NOMO-1 (cell line): Measurements from ENCODE around the gene ZNF468.
A peak's percentile ranks its signal among the peaks of the same experiment; 100 is the strongest.
"Not testable (repeated sequence)": the region's sequence is repeated elsewhere in the genome, so short reads cannot be mapped to it uniquely, and the experiment has no call there.

Experiments used
- DNase-seq, 2 experiments: peaks; one replicate each; lab custom pipeline; 2025; ENCODE audit not compliant: unreplicated experiment in 2 of 2; lab: John Stamatoyannopoulos, UW

ZNF468 gene

DNA sequence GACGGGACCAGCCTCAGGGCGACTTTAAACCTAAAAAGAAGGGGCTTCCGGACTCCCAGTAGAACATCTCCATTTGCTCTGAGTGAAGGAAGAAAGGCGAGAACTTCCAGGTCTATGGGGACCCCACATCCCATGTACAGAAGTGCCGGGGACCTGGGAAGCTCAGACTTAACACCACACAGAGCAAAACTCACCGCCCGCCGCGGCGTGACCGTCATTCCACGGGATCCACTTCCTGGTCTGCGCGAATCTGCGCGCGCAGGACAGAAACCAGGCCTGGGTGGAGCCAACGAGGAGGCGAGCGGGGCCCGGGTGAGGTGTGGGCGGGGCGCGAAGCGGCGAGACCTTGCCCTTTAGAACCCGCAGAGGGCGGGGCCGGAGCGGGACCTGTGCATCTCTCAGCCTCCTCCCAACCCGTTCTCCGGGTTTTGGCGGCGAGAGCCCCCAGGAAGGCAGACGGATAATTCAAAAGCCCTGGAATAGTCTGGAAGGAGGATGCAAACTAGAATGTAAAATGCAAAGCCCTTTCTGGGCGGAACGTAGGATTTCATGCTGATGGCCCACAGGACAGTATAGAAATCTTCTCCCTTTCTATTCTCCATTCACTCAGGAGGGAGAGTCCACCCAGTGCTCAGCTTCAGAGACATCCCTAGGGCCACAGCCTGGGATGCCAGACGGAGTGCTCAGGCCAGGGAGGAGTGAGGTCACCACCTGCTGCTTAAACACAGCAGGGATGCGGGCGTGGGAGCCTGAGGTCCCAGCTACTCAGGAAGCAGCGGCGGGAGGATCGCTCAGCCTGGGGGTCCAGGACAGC, at the start of gene ZNF468:
TSS of gene ZNF468 (minus strand) at position 242 of the 814 bp plus-strand sequence. CDS start 3,347 bp downstream, outside the sequence.
- DNase-seq, result peak; percentile 49 to 55

DNA sequence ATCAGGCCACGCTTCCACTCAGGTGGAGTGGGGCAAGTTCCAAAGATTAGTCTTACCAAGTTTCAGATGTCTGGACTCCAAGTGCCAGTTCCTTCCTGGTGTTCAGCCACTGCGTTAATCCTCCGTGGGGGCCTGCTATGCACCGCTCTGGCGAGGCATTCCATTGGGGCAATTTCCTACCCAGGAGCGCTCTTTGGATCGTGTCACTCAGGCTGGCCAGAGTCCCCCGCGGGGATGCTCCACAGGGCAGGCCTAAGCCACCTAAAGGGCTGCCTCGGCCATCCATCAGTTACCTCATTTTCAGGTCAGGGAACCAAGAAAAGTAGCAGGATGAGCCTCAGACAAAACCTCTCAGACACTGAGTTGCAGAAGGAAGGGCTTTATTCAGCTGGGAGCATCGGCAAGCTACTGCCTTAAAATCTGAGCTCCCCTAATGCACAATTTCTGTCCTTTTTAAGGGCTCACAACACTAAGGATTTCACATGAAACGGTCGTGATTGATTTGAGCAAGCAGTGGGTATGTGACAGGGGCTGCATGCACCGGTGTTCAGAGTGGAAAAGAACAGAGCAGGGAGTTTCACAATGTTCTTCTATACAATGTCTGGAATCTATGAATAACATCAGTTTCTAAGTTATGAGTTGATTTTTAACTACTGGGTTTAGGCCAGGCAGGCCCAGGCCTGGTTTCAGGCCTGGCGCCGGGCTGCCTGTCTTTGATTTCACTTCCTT, 46.8 kb upstream of the ZNF468 start:
- not testable (repeated sequence) for DNase-seq

- no peak for DNase-seq
These were observed 44.4 kb upstream of the ZNF468 start for GRCh38 chr19:52901842-52902241.

DNA sequence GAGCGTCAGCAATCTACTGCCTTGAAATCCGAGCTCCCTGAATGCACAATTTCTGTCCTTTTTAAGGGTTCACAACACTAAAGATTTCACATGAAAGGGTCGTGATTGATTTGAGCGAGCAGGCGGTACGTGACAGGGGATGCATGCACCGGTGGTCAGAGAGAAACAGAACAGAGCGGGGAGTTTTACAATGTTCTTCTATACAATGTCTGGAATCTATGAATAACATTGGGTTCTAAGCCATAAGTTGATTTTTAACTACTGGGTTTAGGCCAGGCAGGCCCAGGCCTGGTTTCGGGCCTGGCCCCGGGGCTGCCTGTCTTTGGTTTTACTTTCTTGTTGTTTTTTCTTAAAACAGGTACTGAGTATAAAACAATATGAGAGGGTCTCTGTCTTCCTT, 41.2 kb upstream of the ZNF468 start:
- DNase-seq, result not testable (repeated sequence)

GRCh38 chr19:52898101-52898500, 40.7 kb upstream of the ZNF468 start:
- no peak for DNase-seq

GRCh38 chr19:52897138-52897935, 39.9 kb upstream of the ZNF468 start, which contains the start of gene ZNF320:
ZNF320 (minus strand) TSS chr19:52897635; CDS start chr19:52890255, 7,380 bp downstream.
- no peak for DNase-seq

DNA sequence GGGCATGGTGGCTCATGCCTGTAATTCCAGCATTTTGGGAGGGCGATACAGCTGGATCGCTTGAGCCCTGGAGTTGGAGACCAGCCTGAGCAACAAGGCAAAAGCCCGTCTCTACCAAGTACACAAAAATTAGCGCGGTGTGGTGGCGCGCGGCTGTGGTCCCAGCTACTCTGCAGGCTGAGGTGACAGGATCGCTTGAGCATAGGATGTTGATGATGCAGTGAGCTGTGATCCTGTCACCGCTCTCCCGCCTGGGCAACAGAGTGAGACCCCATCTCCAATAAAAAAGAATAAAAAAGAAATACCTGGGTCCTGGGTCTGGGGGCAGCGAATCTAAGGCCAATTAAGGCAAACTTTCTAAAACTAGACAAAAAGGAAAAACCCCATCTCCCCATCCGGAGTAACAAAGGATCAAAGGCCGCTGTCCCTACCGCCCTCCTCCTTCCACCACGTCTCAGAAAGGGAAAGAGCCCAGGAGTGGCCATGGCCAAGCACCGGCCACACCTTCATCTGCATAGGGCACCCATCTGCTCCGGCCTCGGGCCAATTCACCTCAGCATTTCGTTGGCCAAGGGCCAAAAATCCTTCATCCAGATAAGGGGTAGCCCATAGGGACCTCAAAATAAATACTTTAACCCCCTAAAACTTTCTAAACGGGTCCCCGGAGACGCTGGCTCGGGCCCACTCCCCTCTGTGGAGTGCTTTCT, 39.2 kb upstream of the ZNF468 start:
- no peak for DNase-seq

DNA sequence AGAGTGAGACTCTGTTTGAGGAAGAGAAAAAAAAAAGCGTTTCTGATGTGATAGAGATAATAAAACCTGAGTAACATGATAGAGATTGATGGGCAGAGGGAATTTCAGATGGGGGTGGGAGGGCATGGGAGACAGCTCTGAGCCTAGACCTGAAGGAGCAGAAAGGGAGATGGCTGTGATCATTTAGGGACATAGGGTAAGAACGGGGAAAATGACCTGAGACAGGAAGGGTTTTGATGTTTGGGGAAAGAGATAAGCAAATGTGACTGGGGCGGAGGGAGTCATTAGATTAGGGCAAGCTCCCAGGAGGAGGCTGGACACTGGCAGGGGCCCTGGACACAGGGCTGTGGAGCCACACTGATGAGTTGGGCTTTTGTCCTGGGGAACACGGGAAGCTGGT, 33.9 kb upstream of the ZNF468 start:
- DNase-seq, result no peak

- DNase-seq, result no peak
These were observed 32.5 kb upstream of the ZNF468 start for GRCh38 chr19:52889931-52890330.

GRCh38 chr19:52889076-52889475, 31.7 kb upstream of the ZNF468 start:
- no peak for DNase-seq

DNA sequence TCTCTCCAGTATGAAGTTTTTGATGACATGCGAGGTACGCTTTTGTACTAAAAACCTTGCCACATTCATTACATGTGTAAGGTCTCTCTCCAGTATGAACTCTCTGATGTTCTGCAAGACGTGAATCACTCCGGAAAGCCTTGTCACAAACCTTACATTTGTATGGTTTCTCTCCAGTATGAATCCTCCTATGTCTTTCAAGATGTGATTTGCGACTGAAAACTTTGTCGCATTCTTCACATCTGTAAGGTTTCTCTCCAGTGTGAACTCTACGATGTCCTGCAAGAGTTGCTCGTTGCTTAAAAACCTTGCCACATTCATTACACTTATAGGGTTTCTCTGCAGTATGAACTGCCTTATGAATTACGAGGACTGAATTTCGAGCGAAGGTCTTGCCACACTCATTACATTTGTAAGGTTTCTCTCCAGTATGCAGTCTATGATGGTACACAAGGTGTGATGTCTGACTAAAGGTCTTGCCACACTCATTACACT, 23.5 kb upstream of the ZNF468 start:
- no peak for DNase-seq

GRCh38 chr19:52872996-52873395, 15.6 kb upstream of the ZNF468 start:
- DNase-seq, result not testable (repeated sequence)

DNA sequence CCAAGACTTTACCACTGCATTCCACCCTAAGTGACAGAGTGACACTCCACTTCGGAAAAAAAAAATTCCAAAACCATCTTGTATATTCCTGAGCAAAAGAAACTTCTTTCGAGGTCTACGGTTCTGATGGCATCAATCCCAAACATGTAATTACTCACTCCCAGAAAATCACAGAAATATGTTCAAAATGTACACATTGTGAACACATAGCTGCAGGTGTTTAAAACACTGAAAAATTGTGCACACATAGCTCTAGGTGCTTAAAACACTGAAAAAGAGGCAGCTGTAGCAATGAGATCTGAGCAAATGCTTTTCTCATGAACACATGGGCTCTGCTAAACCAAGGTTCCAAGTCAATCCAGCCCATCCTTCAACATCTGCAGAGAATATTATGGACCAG, 14.0 kb upstream of the ZNF468 start:
- no peak for DNase-seq

DNA sequence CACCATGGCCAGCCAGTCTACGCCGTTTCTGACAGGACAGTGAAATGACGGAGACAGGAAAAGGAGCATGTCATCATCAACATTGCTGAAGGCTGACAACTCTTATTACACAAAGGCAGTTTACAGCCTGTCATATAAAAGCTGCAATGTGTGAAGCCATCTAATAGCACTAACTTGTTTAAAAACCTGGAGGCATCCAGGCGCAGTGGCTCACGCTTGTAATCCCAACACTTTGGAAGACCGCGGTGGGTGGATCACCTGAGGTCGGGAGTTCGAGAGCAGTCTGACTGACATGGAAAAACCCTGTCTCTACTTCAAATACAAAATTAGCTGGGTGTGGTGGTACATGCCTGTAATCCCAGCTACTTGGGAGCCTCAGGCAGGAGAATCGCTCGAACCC, 10.6 kb upstream of the ZNF468 start:
- DNase-seq, result not testable (repeated sequence)

- not testable (repeated sequence) for DNase-seq
These were observed 660 bp downstream of the ZNF468 start for GRCh38 chr19:52856540-52857377.

DNA sequence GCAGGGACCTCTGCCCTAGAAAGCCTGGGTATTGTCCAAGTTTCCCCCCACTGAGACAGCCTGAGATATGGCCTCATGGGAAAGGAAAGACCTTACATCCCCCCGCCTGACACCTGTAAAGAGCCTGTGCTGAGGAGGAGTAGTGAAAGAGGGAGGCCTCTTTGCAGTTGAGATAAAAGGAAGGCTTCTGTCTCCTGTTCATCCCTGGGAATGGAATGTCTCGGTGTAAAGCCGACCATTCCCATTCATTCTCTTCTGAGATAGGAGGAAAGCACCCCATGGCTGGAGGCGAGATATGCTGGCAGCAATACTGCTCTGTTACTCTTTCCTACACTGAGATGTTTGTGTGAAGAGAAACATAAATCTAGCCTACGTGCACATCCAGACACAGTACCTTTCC, 10.1 kb downstream of the ZNF468 start:
- not testable (repeated sequence) for DNase-seq

GRCh38 chr19:52840825-52841465, 16.5 kb downstream of the ZNF468 start:
- DNase-seq, result not testable (repeated sequence)

GRCh38 chr19:52834289-52834688, 23.1 kb downstream of the ZNF468 start:
- DNase-seq, result not testable (repeated sequence)

- DNase-seq, result not testable (repeated sequence)
These were observed 23.9 kb downstream of the ZNF468 start for GRCh38 chr19:52833541-52833940.
